Transverse colon (tissue), 4 donors: ENCODE measurements around the gene SGSH.

ENCODE experiments used
- CTCF ChIP-seq, 5 experiments: fragments of 200-600 bp in 3 of 5; fragments of 450-650 bp in 2 of 5; sonication (generic) in 3 of 5; IDR thresholded peaks; 1 replicate in 2 of 5; 2 replicates in 3 of 5; pipeline ENCODE4 v1.5.1; 2016 to 2017; ENCODE audit warnings: antibody characterized with exemption in 5 of 5, inconsistent platforms in 3 of 5, mild to moderate bottlenecking in 2 of 5, moderate library complexity in 1 of 5
- EP300 ChIP-seq: sonication (generic); formaldehyde crosslinking; IDR thresholded peaks from one replicate; pipeline ENCODE4 v1.6.1; 2017; ENCODE audit warnings: antibody characterized with exemption, low read depth
- POLR2A ChIP-seq: fragments of 450-650 bp; IDR thresholded peaks from one replicate; pipeline ENCODE4 v1.6.1; 2016; ENCODE audit warnings: antibody characterized with exemption, mild to moderate bottlenecking, moderate library complexity
- POLR2AphosphoS5 ChIP-seq, 3 donors: sonication (generic); formaldehyde crosslinking; IDR thresholded peaks; one replicate each; pipeline ENCODE4 v1.6.1; 2016; ENCODE audit warnings: antibody characterized with exemption in 3 of 3

- TF ChIP-seq CTCF (IDR thresholded peaks at IDR 0.05) (no peak), POLR2AphosphoS5 (IDR thresholded peaks at IDR 0.05) (no peak), EP300 (no peak), POLR2A (no peak)
Observed at GRCh38 chr17:80251966-80252365, 31.8 kb upstream of the SGSH start.
